SK-MEL-5 (cell line): ENCODE data around the gene DNAJC15. TPM values are rescaled to one million over a fixed set of nuclear protein-coding genes. Genes with fewer than 3 reads are reported as not detected.
A peak's percentile ranks its signal among the peaks of the same experiment; 100 is the strongest.
"Not testable (repeated sequence)": the region's sequence is repeated elsewhere in the genome, so short reads cannot be mapped to it uniquely, and the experiment has no call there.

Source experiments
- DNase-seq: peaks from one replicate; pipeline ENCODE4 v3.0.0-alpha.2; 2016; ENCODE audit warnings: low read depth, low spot score
- in situ Hi-C: cut with HindIII; loops from 2 replicates; pipeline ENCODE4 v1.10.0; 2016; ENCODE audit warnings: low sequenced_read_pairs, high pct_unique_total_duplicates, low pct_unique_long_range_greater_than_20kb
- polyA plus RNA-seq, 2 experiments: library from polyadenylated mRNA; depleted of rRNA; stranded (reverse); fragments of >200 nt; gene quantifications; 2 replicates each; pipeline ENCODE4 v1.2.3, GENCODE V29; 2015
- total RNA-seq: library from RNA; depleted of rRNA; stranded (reverse); fragments of >200 nt; shearing (Covaris generic); gene quantifications from 2 replicates; pipeline ENCODE4 v1.2.3, GENCODE V29; 2014; rRNA removed

DNAJC15 gene
- 33.2 and 43.8 TPM in 2 replicates for total RNA-seq
- polyA plus RNA-seq (2015; cell fraction: cytosol; rRNA removed) = 27.0 and 27.6 TPM in 2 replicates
- polyA plus RNA-seq (2015; cell fraction: nucleus; rRNA removed) = 3.5 and 4.4 TPM in 2 replicates

- in situ Hi-C loops = no loop called here
- peak; percentile 89 for DNase-seq
Measured at GRCh38 chr13:43023289-43023963, at the start of gene DNAJC15. Gene DNAJC15 (plus strand): TSS chr13:43023586. CDS start chr13:43023627, 41 bp downstream.

DNA sequence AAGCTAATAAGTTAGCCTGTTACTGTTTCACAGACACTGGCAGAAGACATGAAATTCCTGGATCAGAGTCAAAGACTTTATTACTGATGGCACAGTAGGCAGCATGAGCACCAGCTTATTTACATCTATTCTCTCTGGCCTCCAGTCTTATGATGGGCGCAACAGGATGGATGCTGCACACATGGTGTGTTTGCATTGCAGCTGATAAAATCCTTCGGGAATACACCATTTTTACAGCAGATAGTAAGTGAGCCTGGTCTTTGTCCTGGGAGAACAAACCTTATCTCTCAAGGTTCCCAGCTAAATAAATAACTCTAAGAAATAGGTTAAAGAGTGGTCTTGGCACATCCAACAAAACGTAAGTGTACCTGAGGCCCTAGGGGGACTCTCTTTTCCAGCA lies 47.3 kb upstream of the DNAJC15 start:
- in situ Hi-C loops = no loop called here
- DNase-seq = no peak

DNA sequence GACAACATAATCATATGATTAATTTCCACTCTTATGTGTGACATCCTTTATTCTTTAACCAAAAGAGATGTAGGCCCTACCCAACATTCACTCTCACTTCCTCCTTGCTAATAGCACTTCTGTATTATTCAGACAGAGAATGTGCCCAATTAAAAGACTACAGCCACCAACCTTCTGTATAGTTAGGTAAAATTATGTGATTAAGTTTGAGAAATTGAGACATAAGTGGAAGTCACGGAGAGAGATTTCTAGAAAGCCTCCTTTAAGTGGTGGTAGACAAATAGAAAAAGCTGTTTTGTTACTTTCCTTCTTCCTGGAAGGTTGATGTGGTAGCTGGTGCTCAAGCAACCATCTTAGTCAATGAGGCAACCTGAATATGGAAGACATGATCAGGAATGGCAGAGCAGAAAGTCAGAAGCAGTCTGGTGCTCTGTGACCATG lies 46.1 kb upstream of the DNAJC15 start:
- no peak for DNase-seq
- in situ Hi-C loops = no loop called here

GRCh38 chr13:42981317-42981716 lies 42.1 kb upstream of the DNAJC15 start:
- DNase-seq = no peak
- in situ Hi-C loops = no loop called here

DNA sequence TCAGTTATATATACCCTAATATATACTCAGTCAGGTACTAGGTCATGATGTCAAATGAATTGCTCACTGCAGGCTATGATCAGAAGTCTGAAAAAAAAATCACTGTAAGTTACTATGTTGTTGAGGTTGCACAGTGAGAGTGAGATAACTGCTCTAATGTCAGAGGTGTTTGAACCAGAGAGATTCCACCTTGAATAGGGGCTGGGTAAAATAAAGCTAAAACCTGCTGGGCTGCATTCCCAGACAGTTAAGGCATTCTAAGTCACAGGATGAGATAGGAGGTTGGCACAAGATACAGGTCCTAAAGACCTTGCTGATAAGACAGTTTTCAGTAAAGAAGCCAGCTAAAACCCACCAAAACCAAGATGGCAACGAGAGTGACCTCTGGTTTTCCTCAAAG lies 41.5 kb upstream of the DNAJC15 start:
- DNase-seq = no peak
- in situ Hi-C loops = no loop called here

GRCh38 chr13:42984026-42984425 lies 39.4 kb upstream of the DNAJC15 start:
- DNase-seq = no peak
- in situ Hi-C loops = no loop called here

DNA sequence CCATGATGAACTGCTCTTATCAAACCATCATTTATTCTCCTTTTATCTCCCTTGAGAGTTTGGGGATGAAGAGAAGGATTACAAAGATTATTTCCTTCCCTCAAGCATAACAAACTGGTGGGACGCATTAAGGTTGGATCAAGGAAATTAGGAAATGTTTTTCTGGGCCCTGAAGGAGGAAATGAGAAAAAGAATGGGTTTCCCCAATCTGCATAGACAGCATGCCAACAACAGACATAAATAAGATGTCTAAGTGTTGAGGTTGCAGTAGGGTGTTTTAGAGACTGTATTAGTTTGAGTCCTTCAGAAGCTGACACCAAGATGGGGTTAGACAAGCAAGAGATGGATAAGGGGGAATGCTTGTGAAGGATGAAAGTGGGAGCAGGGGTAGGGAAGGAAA lies 38.7 kb upstream of the DNAJC15 start:
- in situ Hi-C loops = no loop called here
- no peak for DNase-seq

GRCh38 chr13:42985312-42986175 lies 37.8 kb upstream of the DNAJC15 start:
- in situ Hi-C loops = no loop called here
- DNase-seq = no peak

GRCh38 chr13:42986176-42986574 lies 37.2 kb upstream of the DNAJC15 start:
- DNase-seq = no peak
- in situ Hi-C loops = no loop called here

GRCh38 chr13:42990291-42991232 lies 32.8 kb upstream of the DNAJC15 start:
- DNase-seq = no peak
- in situ Hi-C loops = no loop called here

DNA sequence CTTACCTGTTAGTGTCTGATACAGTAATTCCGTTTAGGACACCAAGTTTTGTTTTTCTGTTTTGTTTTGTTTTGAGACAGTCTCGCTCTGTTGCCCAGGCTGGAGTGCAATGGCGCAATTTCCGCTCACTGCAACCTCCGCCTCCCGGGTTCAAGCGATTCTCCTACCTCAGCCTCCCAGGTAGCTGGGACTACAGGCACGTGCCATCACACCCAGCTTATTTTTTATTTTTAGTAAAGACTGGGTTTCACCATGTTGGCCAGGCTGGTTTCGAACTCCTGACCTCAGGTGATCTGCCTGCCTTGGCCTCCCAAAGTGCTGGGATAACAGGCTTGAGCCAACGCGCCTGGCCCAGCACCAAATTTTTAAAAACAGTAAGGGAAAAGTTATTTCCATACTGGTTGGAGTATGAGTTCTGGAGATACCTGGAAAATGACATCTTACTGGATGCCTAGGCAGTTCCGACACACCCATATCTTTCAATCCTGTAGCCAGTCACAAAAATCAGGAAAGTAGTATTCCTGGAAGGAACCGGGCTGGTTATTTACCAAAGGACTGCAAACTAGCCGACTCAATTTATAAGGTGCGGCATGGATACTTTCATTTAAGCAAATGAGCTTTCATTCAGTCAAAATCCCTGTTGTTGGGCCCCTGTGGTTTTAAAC lies 32.0 kb upstream of the DNAJC15 start:
- DNase-seq, in situ Hi-C loops: not testable (repeated sequence)

- DNase-seq = no peak
- in situ Hi-C loops = no loop called here
Measured at GRCh38 chr13:42991898-42992763, 31.3 kb upstream of the DNAJC15 start, which contains the start of gene EPSTI1. Gene EPSTI1 (minus strand): TSS chr13:42992241. CDS start chr13:42992165, 76 bp downstream.

- in situ Hi-C loops = no loop called here
- DNase-seq = no peak
Measured at GRCh38 chr13:42992764-42993122, 30.6 kb upstream of the DNAJC15 start.

DNA sequence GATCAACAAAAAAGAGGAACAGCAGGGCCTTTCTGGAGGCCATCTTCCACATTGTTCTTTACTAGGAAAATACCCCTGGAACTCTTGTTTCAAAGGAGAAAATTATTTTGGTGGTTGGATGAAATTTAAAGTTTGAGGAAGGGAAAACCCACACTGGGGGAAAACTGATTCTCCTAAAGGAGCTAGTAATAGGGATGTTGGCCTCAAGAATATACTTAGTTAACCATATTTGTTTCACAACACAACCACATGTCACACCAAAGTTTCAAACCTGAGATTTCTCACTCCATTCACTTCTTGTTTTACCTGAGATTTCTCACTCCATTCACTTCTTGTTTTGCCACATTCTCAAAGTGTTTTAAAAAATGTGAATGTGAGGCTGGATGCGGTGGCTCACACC lies 28.5 kb upstream of the DNAJC15 start:
- no peak for DNase-seq
- in situ Hi-C loops = no loop called here

- in situ Hi-C loops = no loop called here
- no peak for DNase-seq
Measured at GRCh38 chr13:42996584-42996983, 26.8 kb upstream of the DNAJC15 start.

- DNase-seq = no peak
- in situ Hi-C loops = no loop called here
Measured at GRCh38 chr13:42997381-42997780, 26.0 kb upstream of the DNAJC15 start.
